22Rv1 (cell line): ENCODE data around the gene USP28.
"Not testable (repeated sequence)": the region's sequence is repeated elsewhere in the genome, so short reads cannot be mapped to it uniquely, and the experiment has no call there.

Experiments
- H3K27ac ChIP-seq: fragments of 450-650 bp; 2 replicates; pipeline ENCODE4 v1.5.1; 2017
- ZFX ChIP-seq: fragments of 450-650 bp; IDR thresholded peaks from 2 replicates; pipeline ENCODE4 v1.6.1; 2017; ENCODE audit warnings: antibody characterized with exemption, borderline replicate concordance
- TF ChIP-seq, protein P1 (sequence below): fragments of 450-650 bp; IDR thresholded peaks from 2 replicates; pipeline ENCODE4 v1.5.1; 2017; ENCODE audit warnings: mild to moderate bottlenecking

Gene USP28

DNA sequence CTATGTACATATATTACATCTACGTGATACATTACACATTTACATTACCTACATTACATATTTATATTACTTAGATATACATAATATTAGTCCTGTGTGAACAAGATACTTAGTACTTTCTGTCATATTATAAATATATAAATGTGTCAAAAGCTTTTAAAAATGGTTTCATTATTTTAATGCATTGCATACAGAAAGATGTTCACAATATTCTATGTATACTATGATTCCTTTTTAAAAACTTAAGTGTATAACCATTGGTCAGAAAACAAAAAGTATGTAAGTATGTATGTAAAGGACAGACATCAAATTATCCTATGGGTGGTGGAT, 101.2 kb downstream of the USP28 start:
- H3K27ac ChIP-seq: peak overlapping the region; percentile 71
- TF ChIP-seq, protein P1, sequence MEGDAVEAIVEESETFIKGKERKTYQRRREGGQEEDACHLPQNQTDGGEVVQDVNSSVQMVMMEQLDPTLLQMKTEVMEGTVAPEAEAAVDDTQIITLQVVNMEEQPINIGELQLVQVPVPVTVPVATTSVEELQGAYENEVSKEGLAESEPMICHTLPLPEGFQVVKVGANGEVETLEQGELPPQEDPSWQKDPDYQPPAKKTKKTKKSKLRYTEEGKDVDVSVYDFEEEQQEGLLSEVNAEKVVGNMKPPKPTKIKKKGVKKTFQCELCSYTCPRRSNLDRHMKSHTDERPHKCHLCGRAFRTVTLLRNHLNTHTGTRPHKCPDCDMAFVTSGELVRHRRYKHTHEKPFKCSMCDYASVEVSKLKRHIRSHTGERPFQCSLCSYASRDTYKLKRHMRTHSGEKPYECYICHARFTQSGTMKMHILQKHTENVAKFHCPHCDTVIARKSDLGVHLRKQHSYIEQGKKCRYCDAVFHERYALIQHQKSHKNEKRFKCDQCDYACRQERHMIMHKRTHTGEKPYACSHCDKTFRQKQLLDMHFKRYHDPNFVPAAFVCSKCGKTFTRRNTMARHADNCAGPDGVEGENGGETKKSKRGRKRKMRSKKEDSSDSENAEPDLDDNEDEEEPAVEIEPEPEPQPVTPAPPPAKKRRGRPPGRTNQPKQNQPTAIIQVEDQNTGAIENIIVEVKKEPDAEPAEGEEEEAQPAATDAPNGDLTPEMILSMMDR: peak; percentile 68
- TF ChIP-seq ZFX: no peak

DNA sequence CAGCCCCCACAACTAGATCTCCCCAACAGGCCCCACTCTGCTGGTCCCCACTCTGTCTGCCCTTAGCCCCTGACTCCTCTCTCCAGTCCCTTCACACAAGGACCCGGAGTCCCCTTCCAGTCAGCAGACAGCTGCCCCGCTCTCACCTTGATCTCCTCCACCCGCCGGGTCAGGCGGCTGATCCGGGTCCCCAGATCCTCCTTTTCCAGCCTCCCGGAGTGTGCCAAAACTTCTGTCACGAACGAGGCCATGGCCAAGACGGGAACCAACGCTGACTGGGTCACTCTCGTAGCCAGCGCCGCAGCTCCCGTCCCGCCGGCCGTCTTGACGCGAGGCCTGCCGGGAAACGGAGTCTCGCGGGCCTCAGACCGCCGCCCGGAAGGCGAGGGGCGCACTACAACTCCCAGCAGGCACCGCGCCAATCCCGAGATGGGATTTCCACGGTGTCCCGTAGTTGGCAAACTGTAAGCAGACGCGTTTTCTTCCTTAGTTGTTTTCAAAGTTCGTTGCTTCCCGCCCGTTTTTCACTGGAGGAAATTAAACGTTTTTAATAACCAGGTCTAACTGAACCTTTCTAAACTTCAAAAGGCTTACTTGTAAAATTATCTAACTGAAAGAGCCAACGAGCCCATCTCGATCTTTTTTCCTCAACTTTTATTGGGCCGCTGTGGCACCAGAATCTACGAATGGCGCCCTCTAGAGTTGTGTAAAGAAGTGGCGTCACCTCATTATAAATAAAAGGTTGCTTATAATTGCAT, 101.8 kb downstream of the USP28 start, which contains the start of gene ZW10:
Gene ZW10 (minus strand): TSS at position 277 of the 758 bp plus-strand sequence. CDS start 26 bp downstream, at position 251.
- TF ChIP-seq ZFX: no peak
- TF ChIP-seq, protein P1: peak; percentile 95

DNA sequence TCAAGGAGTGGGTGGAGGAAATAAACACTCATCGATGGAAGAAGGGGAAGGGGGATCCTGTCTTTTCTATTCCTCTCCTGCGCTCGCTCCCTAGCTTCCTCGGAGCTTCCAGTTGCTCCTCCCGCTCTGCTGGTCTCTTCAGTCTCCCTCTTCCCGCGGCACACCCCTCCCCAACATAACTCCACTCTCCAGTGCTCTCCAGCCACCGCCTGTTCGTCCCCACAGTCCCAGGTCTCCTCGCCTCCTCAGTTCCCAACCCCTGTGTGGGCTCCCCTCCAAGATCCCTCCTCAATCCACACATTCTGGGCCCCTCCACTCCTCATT, 102.3 kb downstream of the USP28 start:
- peak overlapping the region; percentile 71 for H3K27ac ChIP-seq
- TF ChIP-seq, protein P1: no peak
- TF ChIP-seq ZFX: no peak

More for the DNA sequence above, 101.8 kb downstream of the USP28 start, which contains the start of gene ZW10:
- H3K27ac ChIP-seq: peak within 1 kb of the TSS; percentile 71

DNA sequence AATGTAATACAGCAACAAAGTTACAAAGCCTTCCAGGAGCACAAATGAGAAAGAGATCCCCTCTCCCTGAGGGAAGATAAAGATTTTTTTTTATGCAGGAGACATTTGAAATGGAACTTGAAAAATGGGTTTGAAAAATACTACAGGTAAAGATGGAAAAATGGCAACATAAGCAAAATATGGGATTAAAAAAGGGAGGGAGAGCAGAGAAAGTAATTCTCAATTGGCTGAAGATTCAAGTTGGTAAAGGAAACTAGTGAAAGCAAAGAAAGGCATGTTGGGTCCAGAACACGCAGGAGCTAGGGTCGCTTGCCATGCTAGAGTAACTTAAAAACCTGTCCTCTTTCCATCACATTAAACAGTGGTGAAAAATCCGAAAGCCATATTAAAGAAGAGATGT, 103.4 kb downstream of the USP28 start:
- no peak overlapping the region for H3K27ac ChIP-seq
- TF ChIP-seq, protein P1: no peak
- no peak for TF ChIP-seq ZFX

DNA sequence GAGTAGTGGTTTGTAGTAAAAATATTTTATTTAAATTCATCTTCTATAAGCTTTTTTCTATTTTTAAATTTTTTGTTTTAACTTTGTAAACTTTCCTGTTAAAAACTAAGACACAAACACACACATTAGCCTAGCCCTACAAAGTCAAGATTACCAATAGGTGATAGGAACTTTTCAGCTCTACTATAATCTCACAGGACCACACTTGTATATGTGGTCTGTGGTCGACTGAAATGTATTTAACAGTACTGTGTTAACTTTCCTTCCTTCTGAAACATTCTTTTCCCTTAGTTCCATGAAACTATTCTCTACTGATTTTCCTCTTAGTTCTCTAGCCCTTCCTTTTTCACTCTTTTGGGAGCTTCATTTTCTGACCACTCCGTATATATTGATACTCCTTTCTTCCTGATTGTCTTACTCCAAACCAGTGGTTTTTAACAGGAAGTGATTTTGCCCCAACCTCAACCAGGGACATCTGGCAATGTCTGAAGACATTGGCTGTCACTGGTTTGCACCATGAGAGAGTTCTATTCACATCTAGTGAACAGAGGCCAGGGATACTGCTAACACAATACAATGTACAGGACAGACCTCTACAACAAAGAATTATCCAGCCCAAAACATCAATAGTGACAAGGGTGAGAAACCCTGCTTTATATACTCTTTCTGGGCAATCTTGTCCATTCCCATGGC, 110.7 kb downstream of the USP28 start:
- H3K27ac ChIP-seq: no peak overlapping the region
- no peak for TF ChIP-seq ZFX
- TF ChIP-seq, protein P1: no peak

DNA sequence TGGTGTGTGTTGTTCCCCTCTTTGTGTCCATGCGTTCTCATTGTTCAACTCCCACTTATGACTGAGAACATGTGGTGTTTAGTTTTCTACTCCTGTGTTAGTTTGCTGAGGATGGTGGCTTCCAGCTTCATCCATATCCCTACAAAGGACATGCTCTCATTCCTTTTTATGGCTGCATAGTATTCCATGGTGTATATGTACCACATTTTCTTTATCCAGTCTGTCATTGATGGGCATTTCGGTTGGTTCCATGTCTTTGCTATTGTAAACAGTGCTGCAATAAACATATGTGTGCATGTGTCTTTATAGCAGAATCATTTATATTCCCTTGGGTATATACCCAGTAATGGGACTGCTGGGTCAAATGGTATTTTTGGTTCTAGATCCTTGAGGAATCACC, 112.3 kb downstream of the USP28 start:
- H3K27ac ChIP-seq: not testable (repeated sequence)

DNA sequence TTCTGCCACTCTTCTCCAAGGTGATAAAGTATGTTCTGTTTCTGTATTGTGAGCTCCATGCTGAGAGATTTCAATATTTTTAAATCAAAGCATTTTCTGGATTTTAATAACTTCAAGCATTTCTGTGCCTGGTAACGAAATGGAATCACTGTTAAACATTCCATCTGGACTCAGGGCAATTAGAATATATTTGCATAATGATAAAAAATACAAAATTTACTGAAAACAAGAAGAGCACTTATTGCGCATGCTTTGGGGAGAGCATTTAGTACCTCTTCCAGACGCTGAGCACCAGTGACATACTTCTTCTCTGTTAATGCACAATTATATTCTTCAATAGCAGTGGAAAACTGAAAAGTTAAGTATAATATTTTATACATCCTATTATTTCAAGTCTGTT, 115.1 kb downstream of the USP28 start:
- no peak overlapping the region for H3K27ac ChIP-seq
- TF ChIP-seq, protein P1: no peak
- TF ChIP-seq ZFX: no peak
